Right ventricle myocardium inferior (tissue), 1 donor: ENCODE measurements around the gene C7. TPM values are rescaled to one million over a fixed set of nuclear protein-coding genes. Genes with fewer than 3 reads are reported as not detected.
"Not testable (repeated sequence)": the region's sequence is repeated elsewhere in the genome, so short reads cannot be mapped to it uniquely, and the experiment has no call there.

Experiments used
- ATAC-seq: fragments of 200-7000 bp; cut with Tn5 transposase; one replicate; pipeline ENCODE4 v1.9.1; 2020; ENCODE audit warnings: mild to moderate bottlenecking, moderate library complexity
- DNase-seq: peaks from one replicate; pipeline ENCODE4 v3.0.0; 2021; ENCODE audit errors: missing footprints
- intact Hi-C: fragments of 100-400 bp; cut with DNase I; formaldehyde crosslinking; loops from one replicate; pipeline ENCODE4 v1.11.0; 2022
- total RNA-seq: library from RNA; stranded (reverse); fragmentation: NEBNext Ultra II Directional; extraction: Animal tissue kit (Norgen Biotek cat#: 25700); gene quantifications from one replicate; pipeline ENCODE4 v1.2.1, GENCODE V29; 2021
- donor health status: DM: no; HTN: yes; CAD: no; lungs with severe emphysema.

The C7 gene
- total RNA-seq, 1 donor from 2014 or later, result 346 TPM

DNA sequence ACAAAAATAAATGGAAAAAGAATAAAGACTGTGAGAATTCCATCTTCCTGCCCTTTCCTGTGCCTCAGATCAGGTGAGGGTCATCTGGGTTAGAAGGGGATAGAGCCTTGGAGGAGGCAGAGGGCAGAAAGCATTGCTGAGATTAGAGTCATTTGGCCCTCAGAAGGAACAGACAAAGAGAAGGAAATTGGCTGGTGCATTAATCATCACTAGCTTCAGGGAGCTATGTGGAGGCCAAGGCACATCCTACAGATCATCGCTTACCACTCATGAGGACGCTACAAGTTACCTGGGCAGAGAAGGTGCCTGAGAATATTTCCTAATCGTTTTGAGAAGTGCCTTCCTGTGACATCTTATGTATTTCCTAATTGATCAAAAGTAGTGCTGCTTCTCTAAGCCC, 74.5 kb downstream of the C7 start:
- DNase-seq (no peak), ATAC-seq (no peak)
- intact Hi-C loops, result no loop called here

DNA sequence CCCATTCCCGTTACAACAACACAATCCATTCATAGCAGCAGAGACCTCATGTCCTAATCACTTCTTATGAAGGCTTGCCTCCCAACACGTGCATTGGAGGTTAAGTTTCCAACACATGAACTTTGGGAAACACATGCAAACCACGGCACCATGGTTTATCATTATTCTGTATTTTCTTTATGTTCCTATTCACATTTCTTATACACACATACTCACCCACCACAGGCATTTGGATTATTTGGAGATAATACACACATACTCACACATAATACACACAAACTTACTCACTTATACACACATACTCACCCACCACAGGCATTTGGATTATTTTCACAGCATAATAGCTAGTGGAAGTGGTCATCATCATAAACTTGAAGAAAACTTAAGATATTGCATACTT, 75.6 kb downstream of the C7 start:
- intact Hi-C loops, result no loop called here
- DNase-seq (no peak), ATAC-seq (no peak)

DNA sequence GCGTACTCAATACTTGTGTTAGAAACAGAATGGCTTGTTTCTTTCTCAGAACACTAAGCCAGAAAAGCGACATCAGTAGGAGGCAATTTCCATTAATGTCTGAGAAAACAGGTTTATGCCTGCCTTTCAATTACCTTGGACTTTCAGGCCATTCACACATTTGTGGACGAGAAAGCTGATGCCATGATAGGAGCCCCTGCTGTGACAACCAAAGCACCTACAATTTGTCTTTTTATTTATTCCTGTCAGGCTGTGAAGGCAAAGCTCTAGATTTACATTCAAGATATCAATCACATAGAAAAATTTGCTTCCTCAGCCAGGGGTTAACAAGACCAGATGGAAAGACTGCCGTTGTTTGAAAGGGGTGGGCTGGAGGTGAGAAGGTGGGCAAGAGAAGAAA, 76.2 kb downstream of the C7 start:
- intact Hi-C loops, result no loop called here
- ATAC-seq, result no peak

DNA sequence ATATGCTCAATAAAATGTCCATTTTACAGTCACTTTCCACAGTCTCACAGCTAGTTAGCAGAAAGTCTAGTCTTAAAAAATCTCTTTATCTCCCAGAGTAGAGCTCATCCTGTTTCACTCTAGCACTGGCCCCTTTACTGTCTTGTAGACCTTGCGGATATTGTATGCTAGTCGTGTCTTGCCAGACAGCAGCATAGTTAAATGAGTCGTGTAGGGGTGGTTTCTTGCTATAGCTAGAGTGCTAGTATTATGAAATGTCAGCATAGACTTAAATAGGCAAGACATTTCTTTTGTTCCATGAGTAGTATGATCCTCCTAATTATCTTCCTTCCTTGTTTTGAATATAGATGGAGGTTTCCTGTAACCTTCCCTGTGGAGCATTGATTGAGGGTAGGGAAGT, 77.4 kb downstream of the C7 start:
- intact Hi-C loops, result no loop called here
- no peak for DNase-seq
- no peak for ATAC-seq

More for the DNA sequence above, 76.2 kb downstream of the C7 start:
- DNase-seq, result no peak

DNA sequence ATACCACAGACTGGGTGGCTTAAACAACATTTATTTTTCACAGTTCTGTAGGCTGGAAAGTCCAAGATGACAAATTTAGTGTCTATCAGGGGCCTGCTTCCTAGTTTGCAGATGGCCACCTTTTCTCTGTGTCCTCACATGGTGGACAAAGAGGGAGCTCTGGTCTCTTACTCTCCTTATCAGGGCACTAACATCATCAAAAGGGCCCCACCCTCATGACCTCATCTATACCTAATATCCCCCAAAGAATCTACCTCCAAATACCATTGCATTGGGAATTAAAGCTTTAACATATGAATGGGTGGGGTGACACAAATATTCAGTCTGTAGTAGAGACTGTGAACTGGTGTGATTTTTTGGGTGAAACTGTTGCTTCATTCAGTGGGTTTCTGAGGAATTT, 78.1 kb downstream of the C7 start:
- intact Hi-C loops, result no loop called here
- no peak for DNase-seq
- ATAC-seq, result no peak

DNA sequence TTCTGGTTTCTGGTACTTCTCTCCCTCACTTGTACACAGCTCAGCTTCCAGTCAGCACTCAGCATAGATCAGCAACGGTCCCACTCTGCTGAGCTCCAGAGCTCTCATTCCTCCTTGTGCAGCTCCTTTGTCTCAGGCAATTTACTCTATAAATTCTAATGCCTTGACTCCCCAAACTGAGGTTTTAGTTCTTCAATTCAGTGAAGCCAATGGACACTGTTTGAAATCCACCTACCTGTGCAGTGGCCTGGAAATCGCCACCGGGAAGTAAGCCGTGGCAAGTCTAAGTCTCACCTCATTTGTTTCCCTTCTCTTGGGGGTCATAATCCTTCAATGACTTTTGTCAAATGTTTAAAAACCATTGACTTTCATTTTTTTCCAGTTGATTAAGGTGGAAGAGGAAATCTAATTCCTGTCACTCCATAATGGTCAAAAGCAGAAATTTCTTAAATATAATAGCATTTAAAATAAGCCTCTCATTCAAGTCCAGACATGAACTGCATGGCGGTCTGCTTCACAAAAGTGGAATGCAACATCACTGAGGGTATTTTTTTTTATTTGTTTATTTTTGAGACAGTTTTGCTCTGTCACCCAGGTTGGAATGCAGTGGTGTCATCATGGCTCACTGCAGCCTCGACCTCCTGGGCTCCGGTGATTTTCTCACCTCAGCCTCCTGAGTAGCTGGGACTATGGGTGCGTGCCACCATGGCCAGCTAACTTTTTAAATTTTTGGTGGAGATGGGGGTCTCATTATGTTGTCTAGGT, 79.6 kb downstream of the C7 start:
- intact Hi-C loops, result no loop called here
- ATAC-seq (no peak), DNase-seq (no peak)

DNA sequence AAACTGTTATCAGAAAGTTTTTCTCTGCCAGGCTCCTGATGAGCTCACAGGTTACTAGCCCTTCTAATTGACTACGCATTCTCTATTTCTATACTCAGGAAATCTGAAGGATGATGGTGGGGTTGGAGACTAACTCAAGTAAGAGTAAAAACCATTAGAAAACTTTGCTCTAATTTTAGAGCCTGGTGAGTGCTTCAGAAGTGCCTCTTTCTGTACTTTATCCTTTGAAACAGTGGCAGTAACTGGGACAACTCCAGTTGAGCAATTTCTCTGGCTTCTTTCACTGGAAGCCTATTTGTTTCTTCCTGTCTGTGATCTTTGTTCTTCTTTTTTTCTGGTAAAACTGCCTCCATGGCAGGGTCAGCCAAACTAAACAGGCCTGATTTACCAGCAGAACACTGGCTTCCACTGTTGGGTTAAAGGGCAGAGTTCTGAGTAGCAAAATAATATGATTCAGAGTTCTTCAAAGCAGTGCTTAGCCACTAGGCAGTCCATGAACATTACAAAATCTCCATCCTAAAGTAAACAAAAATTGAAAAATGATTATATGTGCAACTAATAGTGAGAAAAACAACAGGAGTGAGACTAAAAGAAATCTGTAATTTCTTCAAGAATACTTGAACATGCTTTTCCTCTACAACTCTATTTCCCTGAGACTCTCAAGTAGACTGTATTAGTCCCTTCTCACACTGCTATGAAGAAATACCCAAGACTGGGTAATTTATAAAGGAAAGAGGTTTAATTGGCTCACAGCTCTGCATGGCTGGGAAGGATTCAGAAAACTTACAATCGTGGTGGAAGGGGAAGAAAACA, 82.1 kb downstream of the C7 start:
- DNase-seq (peak; percentile 60), ATAC-seq (peak; percentile 91)
- intact Hi-C loops, result loop anchor here (2.0 kb wide), 1 partner anchor 201 kb away; no protein-coding TSS in a partner anchor

DNA sequence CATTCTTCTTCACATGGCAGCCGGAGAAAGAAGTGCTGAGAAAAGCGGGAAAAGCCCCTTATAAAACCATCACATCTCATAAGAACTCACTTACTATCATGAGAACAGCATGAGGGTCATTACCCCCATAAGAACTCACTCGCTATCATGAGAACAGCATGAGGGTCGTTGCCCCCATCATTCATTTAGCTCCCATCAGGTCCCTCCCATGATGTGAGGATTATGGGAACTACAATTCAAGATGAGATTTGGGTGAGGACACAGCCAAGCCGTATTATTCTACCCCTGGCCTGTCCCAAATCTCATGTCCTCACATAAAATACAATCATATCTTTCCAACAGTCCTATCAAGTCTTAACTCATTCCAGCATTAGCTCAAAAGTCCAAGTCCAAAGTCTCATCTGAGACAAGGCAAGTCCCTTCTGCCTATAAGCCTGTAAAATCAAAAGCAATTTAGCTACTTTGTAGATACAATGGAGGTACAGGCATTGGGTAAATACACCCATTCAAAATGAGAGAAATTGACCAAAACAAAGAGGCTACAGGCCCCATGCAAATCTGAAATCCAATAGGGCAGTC, 82.8 kb downstream of the C7 start:
- intact Hi-C loops, result loop anchor here (2.0 kb wide), 1 partner anchor 201 kb away; no protein-coding TSS in a partner anchor

DNA sequence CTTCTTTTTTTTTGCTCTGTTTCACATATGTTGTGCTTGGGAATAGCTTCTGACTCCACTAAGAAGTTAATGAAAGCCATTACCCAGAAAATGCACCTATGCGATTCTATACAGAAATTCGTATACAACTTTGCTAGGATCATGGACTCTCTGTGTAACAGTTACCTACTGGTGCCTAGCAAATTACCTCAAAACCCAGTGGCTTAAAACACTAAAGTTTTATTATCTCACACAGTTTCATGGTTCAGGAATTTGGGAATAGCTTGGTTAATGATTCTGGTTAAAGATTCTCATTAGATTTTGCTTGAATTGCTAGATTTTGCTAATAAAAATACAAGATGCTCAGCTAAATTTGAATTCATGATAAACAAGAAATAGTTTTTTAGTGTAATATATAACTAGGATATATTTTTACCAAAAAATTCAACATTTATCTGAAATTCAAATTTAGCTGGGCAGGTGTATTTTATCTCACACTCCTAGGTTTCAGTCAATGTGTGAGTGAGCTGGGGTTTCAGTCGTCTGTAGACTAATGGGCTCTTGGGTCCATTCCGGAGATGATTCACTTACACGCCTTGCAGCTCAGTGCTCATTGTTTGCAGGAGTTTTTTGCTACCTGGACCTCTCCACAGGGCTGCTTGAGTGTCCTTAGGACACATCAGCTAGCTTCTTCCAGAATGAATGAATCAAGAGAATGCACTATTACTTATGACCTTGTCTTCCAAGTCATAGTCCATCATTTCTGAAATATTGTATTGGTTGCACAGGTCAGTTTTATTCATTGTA, 86.7 kb downstream of the C7 start:
- DNase-seq (no peak), ATAC-seq (no peak)
- intact Hi-C loops, result no loop called here

More for the DNA sequence above, 82.8 kb downstream of the C7 start:
- DNase-seq (no peak), ATAC-seq (no peak)

DNA sequence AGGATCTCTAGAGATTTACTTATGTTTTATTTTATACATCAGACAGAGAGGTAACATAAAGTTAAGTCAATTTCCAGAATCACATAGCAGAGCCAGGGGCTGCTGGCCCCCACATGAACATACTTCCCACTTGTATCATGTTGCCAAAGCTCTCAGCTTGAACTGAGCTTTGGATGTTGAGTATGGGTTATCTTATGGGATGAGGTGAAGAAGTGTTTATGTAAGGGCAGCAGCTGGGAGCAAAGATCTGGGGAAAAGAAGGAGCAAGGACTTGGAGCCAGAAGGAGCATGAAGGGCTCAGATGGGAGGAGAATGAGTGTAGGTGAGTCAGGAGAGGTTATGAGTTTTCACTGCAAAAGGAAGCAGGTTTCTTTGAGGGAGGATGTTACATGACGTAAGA, 89.8 kb downstream of the C7 start:
- DNase-seq, result no peak
- ATAC-seq, result no peak
- intact Hi-C loops, result no loop called here

DNA sequence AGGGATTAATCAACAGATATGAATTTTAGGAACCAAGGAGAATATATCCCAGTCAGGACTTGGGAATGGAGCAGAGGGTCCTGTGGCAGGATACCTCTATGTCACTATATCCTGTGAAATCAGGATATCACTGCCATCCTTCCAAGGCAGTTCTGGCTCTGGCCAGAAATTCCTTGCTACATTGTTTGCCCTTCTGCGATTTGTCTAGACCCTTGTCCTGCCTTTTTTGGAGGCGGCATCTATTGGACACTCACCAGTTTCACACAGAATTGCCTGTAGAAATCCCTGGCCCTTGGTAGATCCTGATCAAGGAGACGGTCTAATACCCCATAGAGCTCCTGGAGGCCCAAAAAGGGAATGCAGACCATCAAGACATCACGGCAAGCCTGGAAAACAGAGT, 90.7 kb downstream of the C7 start:
- intact Hi-C loops, result no loop called here
- no peak for ATAC-seq
- DNase-seq, result no peak

DNA sequence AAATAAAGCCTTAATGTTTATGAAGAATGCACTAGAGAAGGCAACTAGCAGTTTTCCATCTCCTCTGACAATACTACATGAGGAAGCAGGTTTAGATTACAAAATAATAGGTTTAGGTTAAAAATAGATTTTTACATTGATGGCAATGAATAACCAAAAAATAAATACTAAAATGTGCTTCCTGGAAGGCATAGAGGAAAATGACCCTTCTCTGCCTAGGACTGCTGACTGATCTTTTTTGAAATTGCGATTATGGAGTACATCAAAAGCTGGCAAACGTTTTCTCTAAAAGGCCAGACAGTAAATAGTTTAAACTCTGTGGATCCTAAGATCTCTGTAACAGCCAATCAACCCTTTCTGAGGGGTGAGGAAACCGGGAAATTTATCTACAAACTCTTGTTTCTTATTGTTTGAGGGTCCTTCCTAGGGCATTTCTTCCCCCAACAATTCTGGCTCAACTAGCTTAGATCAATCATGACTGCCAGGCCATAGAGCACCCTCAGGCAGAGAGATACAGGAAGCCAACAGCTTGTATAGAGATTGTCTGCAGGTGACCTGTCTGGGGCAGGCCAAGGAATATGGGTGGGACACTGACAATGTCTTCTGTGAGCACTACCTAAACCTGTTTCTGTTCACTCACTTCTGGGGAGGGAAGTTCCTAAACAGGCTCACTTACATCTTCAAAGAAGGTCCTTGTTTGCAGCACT, 94.5 kb downstream of the C7 start:
- DNase-seq (no peak), ATAC-seq (no peak)
- intact Hi-C loops, result no loop called here

DNA sequence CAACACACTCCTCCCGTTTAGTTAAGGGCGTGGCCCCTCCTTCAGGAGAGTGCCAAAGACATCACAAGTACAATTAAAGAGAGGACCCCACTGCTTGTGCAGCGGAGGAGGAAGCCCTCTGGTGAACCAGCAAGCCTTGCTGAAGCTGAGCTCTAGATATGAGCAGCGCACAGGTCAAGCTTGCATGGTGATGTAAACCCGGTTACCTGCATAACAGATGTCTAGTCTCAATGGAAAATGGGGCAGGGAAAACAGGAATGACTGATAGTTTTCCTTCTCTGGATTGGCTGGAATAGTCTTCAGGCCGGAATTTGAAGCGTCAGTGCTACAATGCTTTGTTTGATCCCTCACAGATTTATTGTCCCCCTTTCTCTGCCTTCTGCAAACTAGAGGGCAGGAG, 95.6 kb downstream of the C7 start:
- DNase-seq (no peak), ATAC-seq (no peak)
- intact Hi-C loops, result no loop called here

DNA sequence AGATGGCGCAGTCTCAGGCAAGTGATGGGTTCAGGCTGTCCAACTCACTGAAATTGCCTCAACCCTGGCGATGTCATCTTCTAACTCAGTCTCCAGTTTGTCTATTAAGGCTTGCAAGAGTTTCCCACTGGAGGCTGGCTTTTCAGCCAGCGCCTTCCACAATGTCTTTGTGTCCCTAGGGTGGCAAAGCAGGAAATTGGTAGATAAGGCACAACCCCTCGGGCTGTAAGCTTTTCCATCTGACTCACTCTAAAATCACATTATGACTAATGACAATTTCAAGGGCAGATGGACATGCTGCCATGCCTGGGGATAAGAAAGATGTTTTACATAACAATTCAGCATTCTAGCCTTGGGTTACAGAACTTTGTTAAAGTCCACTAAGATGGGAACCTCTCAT, 99.9 kb downstream of the C7 start:
- intact Hi-C loops, result no loop called here
- DNase-seq (no peak), ATAC-seq (peak; percentile 42)

DNA sequence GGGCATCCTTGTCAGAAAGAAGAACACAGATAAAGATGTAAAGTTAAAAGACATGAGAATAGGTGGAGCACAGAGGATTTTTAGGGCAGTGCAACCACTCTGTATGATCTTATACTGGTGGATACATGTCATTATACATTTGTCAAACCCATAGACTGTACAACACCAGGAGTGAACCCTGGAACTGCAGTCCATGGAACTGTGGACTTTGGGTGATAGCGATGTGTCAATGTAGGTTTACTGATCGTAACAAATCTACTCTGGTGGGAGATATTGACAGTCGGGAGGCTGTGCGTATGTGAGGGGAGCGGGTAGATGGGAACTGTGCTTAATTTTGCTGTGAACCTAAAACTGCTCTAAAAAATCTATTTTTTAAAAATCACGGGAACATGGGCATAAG, 101.3 kb downstream of the C7 start:
- ATAC-seq (no peak), DNase-seq (no peak)
- intact Hi-C loops, result no loop called here

DNA sequence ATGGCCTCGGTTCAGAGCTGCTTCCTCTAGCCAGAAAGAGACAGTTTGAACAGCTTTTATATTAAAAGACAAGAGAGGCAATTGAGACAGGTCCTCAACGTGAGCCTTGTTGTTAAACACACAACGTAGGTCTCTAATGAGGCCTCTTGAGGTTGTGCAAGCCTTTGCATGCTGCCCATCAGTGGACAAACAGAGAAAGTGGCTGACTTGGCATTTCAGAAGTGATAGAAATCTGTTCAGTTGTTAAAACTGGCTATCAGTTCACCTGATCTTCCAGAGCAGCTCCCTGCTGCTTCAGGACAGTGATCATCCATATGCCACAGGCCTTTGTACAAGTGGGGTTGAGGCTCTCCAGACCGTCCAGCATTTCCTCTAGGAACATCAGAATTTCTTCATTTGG, 103.0 kb downstream of the C7 start:
- ATAC-seq (no peak), DNase-seq (no peak)
- intact Hi-C loops, result no loop called here

DNA sequence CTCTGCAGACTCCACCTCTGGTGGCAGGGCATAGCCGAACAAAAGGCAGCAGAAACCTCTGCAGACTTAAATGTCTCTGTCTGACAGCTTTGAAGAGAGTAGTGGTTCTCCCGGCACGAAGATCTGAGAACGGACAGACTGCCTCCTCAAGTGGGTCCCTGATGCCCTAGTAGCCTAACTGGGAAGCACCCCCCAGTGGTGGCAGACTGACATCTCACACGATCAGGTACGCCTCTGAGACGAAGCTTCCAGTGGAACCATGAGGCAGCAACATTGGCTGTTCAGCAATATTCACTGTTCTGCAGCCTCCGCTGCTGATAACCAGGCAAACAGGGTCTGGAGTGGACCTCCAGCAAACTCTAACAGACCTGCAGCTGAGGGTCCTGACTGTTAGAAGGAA, 113.3 kb downstream of the C7 start:
- ATAC-seq, intact Hi-C loops, DNase-seq: not testable (repeated sequence)
